ENCODE data around the gene HAVCR2.

DNA sequence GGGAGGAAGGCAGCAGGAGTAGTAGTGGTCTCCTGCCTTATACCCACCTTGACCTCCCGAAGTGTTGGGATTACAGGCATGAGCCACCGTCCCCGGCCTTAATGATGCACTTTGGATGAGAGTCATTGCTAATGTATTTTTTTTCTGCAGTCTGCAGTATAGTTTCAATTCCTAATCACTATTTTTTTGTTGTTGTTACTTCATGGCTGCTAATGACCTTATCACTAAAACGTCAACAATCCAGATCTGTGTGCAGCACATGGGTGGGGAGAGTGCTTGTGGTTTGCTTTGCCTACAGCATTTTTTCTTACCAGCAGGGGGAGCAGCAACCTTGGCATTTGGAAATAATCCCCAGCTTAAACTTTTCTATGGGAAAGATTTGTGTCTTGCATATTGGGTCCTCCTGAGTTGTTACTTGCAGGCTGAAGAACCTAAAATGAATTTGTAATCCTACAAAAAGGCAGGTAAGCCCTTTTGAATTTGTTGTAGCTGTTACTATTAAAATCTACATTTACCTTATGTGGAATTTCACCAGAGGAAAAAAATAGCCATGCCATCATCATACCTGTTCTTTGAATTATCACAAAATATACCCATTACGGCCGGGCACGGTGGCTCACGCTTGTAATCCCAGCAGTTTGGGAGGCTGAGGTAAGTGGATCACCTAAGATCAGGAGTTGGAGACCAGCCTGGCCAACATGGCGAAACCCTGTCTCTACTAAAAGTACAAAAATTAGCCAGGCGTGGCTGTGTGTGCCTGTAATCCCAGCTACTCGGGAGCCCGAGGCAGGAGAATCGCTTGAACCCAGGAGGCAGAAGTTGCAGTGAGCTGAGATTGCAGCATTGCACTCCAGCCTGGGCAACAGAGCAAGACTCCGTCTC, 40.1 kb upstream of the HAVCR2 start:
- TF ChIP-seq, protein P1, sequence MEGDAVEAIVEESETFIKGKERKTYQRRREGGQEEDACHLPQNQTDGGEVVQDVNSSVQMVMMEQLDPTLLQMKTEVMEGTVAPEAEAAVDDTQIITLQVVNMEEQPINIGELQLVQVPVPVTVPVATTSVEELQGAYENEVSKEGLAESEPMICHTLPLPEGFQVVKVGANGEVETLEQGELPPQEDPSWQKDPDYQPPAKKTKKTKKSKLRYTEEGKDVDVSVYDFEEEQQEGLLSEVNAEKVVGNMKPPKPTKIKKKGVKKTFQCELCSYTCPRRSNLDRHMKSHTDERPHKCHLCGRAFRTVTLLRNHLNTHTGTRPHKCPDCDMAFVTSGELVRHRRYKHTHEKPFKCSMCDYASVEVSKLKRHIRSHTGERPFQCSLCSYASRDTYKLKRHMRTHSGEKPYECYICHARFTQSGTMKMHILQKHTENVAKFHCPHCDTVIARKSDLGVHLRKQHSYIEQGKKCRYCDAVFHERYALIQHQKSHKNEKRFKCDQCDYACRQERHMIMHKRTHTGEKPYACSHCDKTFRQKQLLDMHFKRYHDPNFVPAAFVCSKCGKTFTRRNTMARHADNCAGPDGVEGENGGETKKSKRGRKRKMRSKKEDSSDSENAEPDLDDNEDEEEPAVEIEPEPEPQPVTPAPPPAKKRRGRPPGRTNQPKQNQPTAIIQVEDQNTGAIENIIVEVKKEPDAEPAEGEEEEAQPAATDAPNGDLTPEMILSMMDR (IDR thresholded peaks at IDR 0.05; ENCODE audit: low read length) = peak; percentile 87
- no peak for TF ChIP-seq EZH2 (optimal IDR thresholded peaks at IDR 0.05; ENCODE audit: low read depth, low read length)

Measured in MM.1S (cell line).